DMS 273 treated with DMSO at 0.1 percent for 48 hours (cell line): ENCODE data around the gene FBXO27.
"Not testable (repeated sequence)": the region's sequence is repeated elsewhere in the genome, so short reads cannot be mapped to it uniquely, and the experiment has no call there.

Experiments used
- DNase-seq: peaks from one replicate; lab custom pipeline; 2025; lab: John Stamatoyannopoulos, UW

Gene FBXO27

GRCh38 chr19:38988627-38989026 is 43.7 kb downstream of the FBXO27 start:
- not testable (repeated sequence) for DNase-seq

- DNase-seq = not testable (repeated sequence)
Observed at GRCh38 chr19:38987745-38988144, 44.6 kb downstream of the FBXO27 start.

GRCh38 chr19:38985262-38985661 is 47.1 kb downstream of the FBXO27 start:
- no peak for DNase-seq

- no peak for DNase-seq
Observed at GRCh38 chr19:38980583-38981374, 51.6 kb downstream of the FBXO27 start.

- DNase-seq = no peak
Observed at GRCh38 chr19:38979812-38980211, 52.5 kb downstream of the FBXO27 start.

- DNase-seq = no peak
Observed at GRCh38 chr19:38978326-38978689, 54.0 kb downstream of the FBXO27 start.

- DNase-seq = no peak
Observed at GRCh38 chr19:38977445-38978325, 54.7 kb downstream of the FBXO27 start.

GRCh38 chr19:38975861-38976271 is 56.5 kb downstream of the FBXO27 start:
- no peak for DNase-seq

- no peak for DNase-seq
Observed at GRCh38 chr19:38975214-38975860, 57.0 kb downstream of the FBXO27 start, which contains the start of gene FBXO17. Gene FBXO17 (minus strand): TSS chr19:38975742. CDS start chr19:38950319, 25,423 bp downstream.

- no peak for DNase-seq
Observed at GRCh38 chr19:38974624-38975213, 57.6 kb downstream of the FBXO27 start.
